ENCODE measurements around the gene RTN4RL1.

GRCh38 chr17:2071024-2071385 lies 45.9 kb upstream of the RTN4RL1 start:
- TF ChIP-seq CTCF (conservative IDR thresholded peaks at IDR 0.05; ENCODE audit: low read length), result no peak
- TF ChIP-seq EZH2phosphoT487 (IDR thresholded peaks at IDR 0.05; ENCODE audit: borderline replicate concordance), result no peak

Data from Loucy (cell line).